Measurements from ENCODE around the gene MOCS3.
A peak's percentile ranks its signal among the peaks of the same experiment; 100 is the strongest.

MOCS3 gene

DNA sequence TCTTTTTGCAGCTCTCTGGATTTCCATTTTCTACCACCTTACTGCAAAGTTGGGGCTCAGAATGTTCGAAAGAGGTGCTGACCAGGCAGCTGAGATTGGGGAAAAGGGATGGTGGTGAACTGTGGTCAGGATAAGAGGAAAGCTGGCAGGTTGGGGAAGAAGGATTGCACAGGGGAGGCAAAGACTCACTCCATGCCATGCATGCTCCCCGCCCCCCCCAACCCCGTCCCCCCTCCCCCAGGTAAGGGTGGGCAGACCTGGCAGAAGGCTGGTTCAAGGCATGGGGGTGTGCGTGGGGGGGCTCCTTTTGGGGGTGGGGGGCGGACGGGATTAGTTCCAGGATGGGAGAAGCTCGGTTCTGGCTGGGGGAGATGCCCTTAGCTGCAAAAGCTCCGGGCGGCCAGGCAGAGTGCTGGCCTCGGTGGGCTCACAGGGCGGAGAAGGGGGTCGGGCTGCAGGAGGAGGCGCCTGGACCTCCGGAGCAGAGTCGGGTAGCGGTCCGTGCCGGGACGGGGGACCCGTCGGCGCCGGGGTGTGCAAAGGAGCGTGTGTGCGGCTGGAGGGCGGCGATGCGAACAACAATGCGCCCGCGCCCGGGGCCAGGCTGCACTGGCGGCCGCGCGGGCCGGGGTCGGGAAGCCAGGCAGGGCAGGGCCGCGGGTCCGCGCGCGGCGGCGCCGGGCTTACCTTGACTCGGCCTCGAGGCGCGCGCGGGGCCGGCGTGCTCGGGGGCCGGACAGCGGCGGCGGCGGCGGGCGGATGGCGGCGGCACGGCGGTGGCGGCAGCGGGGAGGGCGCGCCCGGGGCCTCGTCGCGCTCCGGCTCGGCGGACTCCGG lies 28.3 kb upstream of the MOCS3 start:
- CTCF ChIA-PET, result interaction anchor here (0.6 to 17.0 kb wide), 34 partner anchors 9 to 398 kb away, joined by 3 to 332 read pairs (median 5); partner anchors contain the start of gene BCAS4
- no peak for TF ChIP-seq CTCF (IDR thresholded peaks at IDR 0.05; ENCODE audit: insufficient read depth, low read length, missing control alignments)
- POLR2A ChIA-PET, result interaction anchor here (0.7 to 3.3 kb wide), 9 partner anchors 14 to 635 kb away, joined by 3 to 18 read pairs (median 5); partner anchors contain the start of genes BCAS4, DPM1 and MOCS3
- DNase-seq (ENCODE audit: low read depth, low spot score), result no peak
- H3K4me3 ChIP-seq (ENCODE audit: low read depth, low read length), result peak overlapping the region; percentile 79

DNA sequence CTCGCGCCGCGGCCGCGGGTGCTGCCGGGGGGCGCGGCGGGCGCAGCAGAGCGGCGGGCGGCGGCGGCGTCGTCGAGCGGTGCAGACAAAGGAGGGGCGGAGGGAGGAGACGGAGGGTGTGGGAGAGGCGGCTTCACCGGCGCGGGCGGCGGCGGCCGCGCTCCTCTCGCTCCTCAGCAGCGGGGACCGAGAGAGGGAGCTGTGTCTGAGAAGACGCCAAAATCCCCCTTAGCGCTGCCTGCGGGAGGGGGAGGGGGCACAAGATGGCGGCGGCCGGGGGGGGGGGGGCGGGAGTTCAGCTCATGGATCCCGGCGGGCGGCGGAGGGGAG lies 27.7 kb upstream of the MOCS3 start:
- POLR2A ChIA-PET, result interaction anchor here (0.9 to 3.3 kb wide), 9 partner anchors 8 to 143 kb away, joined by 3 to 18 read pairs (median 6); partner anchors contain the start of genes BCAS4, DPM1 and MOCS3
- CTCF ChIA-PET, result interaction anchor here (0.7 to 17.0 kb wide), 18 partner anchors 9 to 152 kb away, joined by 3 to 332 read pairs (median 6); partner anchors contain the start of gene BCAS4
- DNase-seq (ENCODE audit: low read depth, low spot score), result no peak

GRCh38 chr20:50931306-50932015 lies 27.2 kb upstream of the MOCS3 start, which contains the start of gene ADNP:
ADNP (minus strand) TSS chr20:50931437; CDS start chr20:50903996, 27,441 bp downstream.
- DNase-seq (ENCODE audit: low read depth, low spot score), result no peak
- ChIA-PET POLR2A (interaction anchor here (0.6 to 3.3 kb wide), 11 partner anchors 9 to 1207 kb away, joined by 3 to 18 read pairs (median 4); partner anchors contain the start of genes BCAS4, DPM1 and MOCS3), CTCF (interaction anchor here (0.5 to 17.0 kb wide), 18 partner anchors 9 to 152 kb away, joined by 3 to 332 read pairs (median 5); partner anchors contain the start of gene BCAS4)
- H3K4me3 ChIP-seq (ENCODE audit: low read depth, low read length), result peak within 1 kb of the TSS; percentile 79
- peak; percentile 73 for TF ChIP-seq CTCF (IDR thresholded peaks at IDR 0.05; ENCODE audit: insufficient read depth, low read length, missing control alignments)

More for the DNA sequence above, 27.7 kb upstream of the MOCS3 start:
- peak overlapping the region; percentile 79 for H3K4me3 ChIP-seq (ENCODE audit: low read depth, low read length)
- TF ChIP-seq CTCF (IDR thresholded peaks at IDR 0.05; ENCODE audit: insufficient read depth, low read length, missing control alignments), result no peak

GRCh38 chr20:50932016-50932485 lies 26.6 kb upstream of the MOCS3 start:
- ChIA-PET CTCF (interaction anchor here (0.5 to 17.0 kb wide), 17 partner anchors 8 to 156 kb away, joined by 3 to 332 read pairs (median 5); partner anchors contain the start of gene BCAS4), POLR2A (interaction anchor here (1.0 to 3.3 kb wide), 7 partner anchors 10 to 144 kb away, joined by 3 to 18 read pairs (median 7); partner anchors contain the start of genes BCAS4, DPM1 and MOCS3)
- H3K4me3 ChIP-seq (ENCODE audit: low read depth, low read length), result peak overlapping the region; percentile 79
- no peak for DNase-seq (ENCODE audit: low read depth, low spot score)
- TF ChIP-seq CTCF (IDR thresholded peaks at IDR 0.05; ENCODE audit: insufficient read depth, low read length, missing control alignments), result no peak

GRCh38 chr20:50932691-50933280 lies 25.8 kb upstream of the MOCS3 start:
- ChIA-PET POLR2A (no interaction called here), CTCF (interaction anchor here (0.7 to 17.0 kb wide), 11 partner anchors 7 to 157 kb away, joined by 3 to 332 read pairs (median 6); partner anchors contain the start of gene BCAS4)
- DNase-seq (ENCODE audit: low read depth, low spot score), result no peak
- TF ChIP-seq CTCF (IDR thresholded peaks at IDR 0.05; ENCODE audit: insufficient read depth, low read length, missing control alignments), result no peak
- no peak overlapping the region for H3K4me3 ChIP-seq (ENCODE audit: low read depth, low read length)
